ENCODE measurements around the gene C3orf80. TPM values are rescaled to one million over a fixed set of nuclear protein-coding genes. Genes with fewer than 3 reads are reported as not detected.

C3orf80 gene
- total RNA-seq, 1 experiment from 2014 or later = 2.4 TPM

- TF ChIP-seq FOSL1 (IDR thresholded peaks at IDR 0.05; ENCODE audit: low read depth) = no peak
- no peak for TF ChIP-seq EZH2 (IDR thresholded peaks at IDR 0.05)
- TF ChIP-seq ZBTB33 (IDR thresholded peaks at IDR 0.05; ENCODE audit: extremely low read depth, insufficient replicate concordance, low read length) = no peak
- TF ChIP-seq ZNF274 (IDR thresholded peaks at IDR 0.05; ENCODE audit: low read depth, low read length) = no peak
- no peak for TF ChIP-seq EZH2phosphoT487 (IDR thresholded peaks at IDR 0.05; ENCODE audit: borderline replicate concordance)
- TF ChIP-seq SRF (IDR thresholded peaks at IDR 0.05; ENCODE audit: low read depth) = no peak
- no peak for TF ChIP-seq MAX (IDR thresholded peaks at IDR 0.05)
- TF ChIP-seq POLR2AphosphoS5 (IDR thresholded peaks at IDR 0.05; ENCODE audit: low read depth, low read length) = no peak
- no peak for TF ChIP-seq ATF3 (IDR thresholded peaks at IDR 0.05)
- no peak for TF ChIP-seq CTCF (IDR thresholded peaks at IDR 0.05 in 2 of 3, conservative IDR thresholded peaks at IDR 0.05 in 1 of 3; ENCODE audit: borderline replicate concordance in 1 of 3, insufficient read depth in 1 of 3, low read depth in 2 of 3, low read length in 2 of 3)
- TF ChIP-seq CEBPB (IDR thresholded peaks at IDR 0.05; ENCODE audit: low read depth) = no peak
- TF ChIP-seq RAD21 (IDR thresholded peaks at IDR 0.05; ENCODE audit: low read depth) = no peak
- TF ChIP-seq REST (IDR thresholded peaks at IDR 0.05; ENCODE audit: low read depth) = no peak
- TF ChIP-seq ELF1 (IDR thresholded peaks at IDR 0.05; ENCODE audit: borderline replicate concordance, low read depth) = no peak
- no peak for TF ChIP-seq TCF7L2 (IDR thresholded peaks at IDR 0.05; ENCODE audit: borderline replicate concordance, extremely low read depth, insufficient read depth, insufficient read length)
- TF ChIP-seq POLR2A (IDR thresholded peaks at IDR 0.05; ENCODE audit: borderline replicate concordance, extremely low read depth, insufficient read depth, insufficient read length) = no peak
- no peak for TF ChIP-seq ZFX (IDR thresholded peaks at IDR 0.05)
- Histone ChIP-seq H2AFZ (ENCODE audit: low read depth, low read length, poor library complexity, severe bottlenecking) (no peak overlapping the region), H3K36me3 (ENCODE audit: control insufficient read depth in 1 of 2, insufficient read depth in 2 of 2, low read length in 2 of 2) (no peaks in the 10 kb centered on the region), H4K20me1 (ENCODE audit: insufficient read depth) (no peaks in the 10 kb centered on the region), H3K4me3 (replicated peaks in 1 of 2; ENCODE audit: low read depth in 1 of 2, low read length in 2 of 2) (no peak overlapping the region), H3K9ac (ENCODE audit: low read length) (no peak overlapping the region), H3K9me2 (ENCODE audit: insufficient read depth) (no peaks in the 10 kb centered on the region), H3K4me2 (ENCODE audit: low read length) (no peak overlapping the region), H3K79me2 (ENCODE audit: insufficient read depth, low read length) (no peaks in the 10 kb centered on the region), H3K27me3 (ENCODE audit: insufficient read depth, low read length) (no peaks in the 10 kb centered on the region), H3K27ac (ENCODE audit: low read depth, low read length) (no peak overlapping the region), H3K9me3 (ENCODE audit: control insufficient read depth in 1 of 2, insufficient read depth in 1 of 2, low read depth in 1 of 2, low read length in 2 of 2) (no peaks in the 10 kb centered on the region), H3K4me1 (ENCODE audit: control insufficient read depth in 1 of 2, insufficient read depth in 2 of 2, low read length in 2 of 2) (no peaks in the 10 kb centered on the region)
- ATAC-seq (no peak), DNase-seq (ENCODE audit: low read depth, low spot score) (no peak)
- RAD21 ChIA-PET (ENCODE audit: low non-redundant PET in 1 of 2, low total read pairs in 2 of 2, uncharacterized antibody in 2 of 2, unreplicated experiment in 2 of 2) = no interaction called here
- BruUV-seq (replicated peaks) = no TSS peak
- CTCF ChIA-PET = no interaction called here
- POLR2A ChIA-PET = no interaction called here
- intact Hi-C loops (cut with micrococcal nuclease) = no loop called here
Measured at GRCh38 chr3:160183345-160184076, 41.7 kb upstream of the C3orf80 start.

Data from HCT116 (cell line).